Endothelial cell of umbilical vein (primary cell): Measurements from ENCODE around the gene COL5A1. TPM values are rescaled to one million over a fixed set of nuclear protein-coding genes. Genes with fewer than 3 reads are reported as not detected.

Experiments used
- BruUV-seq: library from RNA; stranded (reverse); fragments of 400-500 nt; replicated peaks from 2 replicates; lab custom pipeline; 2021; lab: Mats Ljungman, UMichigan
- CTCF ChIA-PET: fragments of 300-600, 350-600 bp; sonication (Branson Sonifier 250); formaldehyde crosslinking; loops from one replicate; lab custom pipeline; 2021; ENCODE audit warnings: antibody characterized with exemption, inconsistent platforms; lab: Charles Lee
- POLR2A ChIA-PET: fragments of 300-600, 350-600 bp; sonication (Branson Sonifier 250); formaldehyde crosslinking; loops from one replicate; lab custom pipeline; 2021; ENCODE audit warnings: antibody characterized with exemption, inconsistent platforms; lab: Charles Lee
- DNase-seq: peaks from one replicate; pipeline ENCODE4 v3.0.0-alpha.2; 2011; ENCODE audit warnings: low read depth, low spot score
- FAIRE-seq: peaks from 2 replicates; lab custom pipeline; 2011; peaks lifted over from hg19 to GRCh38; lab: Jason Lieb, UNC
- H2AFZ ChIP-seq: 2 replicates; pipeline ENCODE4 v1.6.0; 2012; ENCODE audit warnings: low read depth, low read length, control low read depth, inconsistent platforms
- H3K27ac ChIP-seq: 2 replicates; pipeline ENCODE4 v1.5.1; 2011; ENCODE audit warnings: low read depth, mild to moderate bottlenecking, control low read depth, low read length, moderate library complexity; ENCODE audit not compliant: insufficient read depth
- H3K27me3 ChIP-seq, 2 experiments: 2 replicates each; pipeline versions ENCODE4 v1.6.0 to v1.6.1; 2011; ENCODE audit warnings: low read length in 2 of 2, mixed read lengths in 1 of 2; ENCODE audit not compliant: control insufficient read depth in 2 of 2, insufficient read depth in 2 of 2
- H3K36me3 ChIP-seq, 2 experiments: 2 replicates in 1 of 2; 3 replicates in 1 of 2; pipeline ENCODE4 v1.5.1; 2011; ENCODE audit warnings: low read length in 2 of 2, mild to moderate bottlenecking in 1 of 2, moderate library complexity in 1 of 2; ENCODE audit not compliant: control insufficient read depth in 2 of 2, insufficient read depth in 2 of 2; ENCODE audit errors: extremely low read depth in 1 of 2
- H3K4me1 ChIP-seq: 3 replicates; pipeline ENCODE4 v1.5.1; 2011; ENCODE audit warnings: mild to moderate bottlenecking, low read length; ENCODE audit not compliant: control insufficient read depth, insufficient read depth; ENCODE audit errors: extremely low read depth
- H3K4me2 ChIP-seq: 2 replicates; pipeline ENCODE4 v1.6.1; 2011; ENCODE audit warnings: low read length, control low read depth, mixed read lengths; ENCODE audit not compliant: insufficient read depth
- H3K4me3 ChIP-seq, 3 experiments: fragments of 200-600 bp in 1 of 3; sonication (generic), shearing (Covaris generic) in 1 of 3; replicated peaks in 1 of 3; 2 replicates each; pipeline ENCODE4 v1.5.1; 2011 to 2016; ENCODE audit warnings: control low read depth in 3 of 3, low read length in 3 of 3, mild to moderate bottlenecking in 2 of 3, inconsistent platforms in 1 of 3, low read depth in 1 of 3, moderate library complexity in 1 of 3; ENCODE audit not compliant: insufficient read depth in 1 of 3
- H3K79me2 ChIP-seq: 2 replicates; pipeline ENCODE4 v1.6.0; 2012; ENCODE audit warnings: low read length, inconsistent platforms; ENCODE audit not compliant: control insufficient read depth, insufficient read depth
- H3K9ac ChIP-seq: replicated peaks from 2 replicates; pipeline ENCODE3; 2011; ENCODE audit warnings: low read length, control low read depth; ENCODE audit not compliant: insufficient read depth; ENCODE audit errors: extremely low read depth
- H3K9me1 ChIP-seq: replicated peaks from 3 replicates; pipeline ENCODE4 v1.6.0; 2011; ENCODE audit warnings: mild to moderate bottlenecking, low read length; ENCODE audit not compliant: control insufficient read depth, insufficient read depth; ENCODE audit errors: extremely low read depth
- H3K9me3 ChIP-seq: replicated peaks from 2 replicates; pipeline ENCODE4 v1.5.1; 2012; ENCODE audit warnings: low read length, inconsistent platforms; ENCODE audit not compliant: control insufficient read depth, insufficient read depth
- H4K20me1 ChIP-seq: replicated peaks from 2 replicates; pipeline ENCODE3; 2011; ENCODE audit warnings: mild to moderate bottlenecking, low read length; ENCODE audit not compliant: control insufficient read depth, insufficient read depth; ENCODE audit errors: extremely low read depth
- CTCF ChIP-seq, 2 donors: IDR thresholded peaks; 1 replicate in 1 of 2; 2 replicates in 1 of 2; pipeline ENCODE4 v1.5.1; 2011; ENCODE audit warnings: low read length in 2 of 2, mild to moderate bottlenecking in 2 of 2, moderate library complexity in 2 of 2, control low read depth in 1 of 2, inconsistent platforms in 1 of 2, low read depth in 1 of 2; ENCODE audit not compliant: insufficient read depth in 1 of 2; ENCODE audit errors: extremely low read depth in 1 of 2
- EZH2 ChIP-seq: IDR thresholded peaks from 2 replicates; pipeline ENCODE4 v1.6.1; 2012; ENCODE audit warnings: borderline replicate concordance, low read depth, mild to moderate bottlenecking, moderate library complexity, low read length, inconsistent platforms; ENCODE audit not compliant: severe bottlenecking
- FOS ChIP-seq: IDR thresholded peaks from 2 replicates; pipeline ENCODE4 v1.6.1; 2011; ENCODE audit warnings: mild to moderate bottlenecking, low read length, moderate library complexity, borderline replicate concordance; ENCODE audit not compliant: insufficient read depth
- GATA2 ChIP-seq: IDR thresholded peaks from 2 replicates; pipeline ENCODE4 v1.7.0; 2011; ENCODE audit warnings: low read depth, mild to moderate bottlenecking, moderate library complexity, mixed read lengths, low read length; ENCODE audit not compliant: insufficient read length, insufficient read depth
- JUN ChIP-seq: IDR thresholded peaks from 2 replicates; pipeline ENCODE4 v1.6.1; 2011; ENCODE audit warnings: borderline replicate concordance, low read depth; ENCODE audit not compliant: insufficient read length, insufficient read depth
- MAX ChIP-seq: IDR thresholded peaks from 2 replicates; pipeline ENCODE4 v1.6.1; 2011; ENCODE audit not compliant: insufficient read depth, insufficient read length
- MYC ChIP-seq: IDR thresholded peaks from one replicate; pipeline ENCODE4 v1.6.1; 2011; ENCODE audit warnings: mild to moderate bottlenecking, low read depth, low read length
- POLR2A ChIP-seq: IDR thresholded peaks from 2 replicates; pipeline ENCODE4 v1.6.1; 2012; ENCODE audit warnings: low read depth, mild to moderate bottlenecking, control low read depth, low read length
- POLR2AphosphoS5 ChIP-seq: IDR thresholded peaks from 2 replicates; pipeline ENCODE4 v1.6.1; 2012; ENCODE audit warnings: low read depth, mild to moderate bottlenecking, control low read depth, low read length, moderate library complexity; ENCODE audit not compliant: insufficient read depth
- dilution Hi-C: fragments of 300-500 bp; cut with MboI; formaldehyde crosslinking; loops from one replicate; pipeline ENCODE4 v1.15.0; 2019; ENCODE audit warnings: low sequenced_read_pairs; ENCODE audit not compliant: extremely low pct_ligation_motif_present
- intact Hi-C: fragments of 100-400 bp; cut with micrococcal nuclease; formaldehyde crosslinking; loops from one replicate; pipeline ENCODE4 v1.10.0; 2022
- polyA plus RNA-seq, 4 experiments: library from polyadenylated mRNA; depleted of rRNA in 3 of 4; stranded (reverse) in 3 of 4; unstranded in 1 of 4; fragments of >200 nt; gene quantifications; 2 replicates each; pipeline versions ENCODE4 v1.2.1 to v1.2.3, GENCODE V29; 2011 to 2012; ENCODE audit warnings: missing spikeins in 1 of 4
- total RNA-seq: library from RNA; stranded (reverse); gene quantifications from 2 replicates; pipeline ENCODE4 v1.2.3, GENCODE V29; 2021

Gene COL5A1
- total and polyA plus RNA-seq, 2 donors (not counting 3 experiments of a cell fraction or from before 2014, with no cell fraction given) = 97.4 to 175 TPM

- dilution Hi-C loops = no loop called here
- H3K27me3 ChIP-seq = no peaks in the 10 kb centered on the region
- BruUV-seq = no TSS peak
Observed at GRCh38 chr9:134595014-134595413, 46.6 kb upstream of the COL5A1 start.

More at GRCh38 chr9:134595014-134595413, 46.6 kb upstream of the COL5A1 start:
- Histone ChIP-seq H3K9me1 (no peaks in the 10 kb centered on the region), H3K4me1 (no peaks in the 10 kb centered on the region), H3K9me3 (no peaks in the 10 kb centered on the region), H3K9ac (no peak overlapping the region), H4K20me1 (no peaks in the 10 kb centered on the region), H3K4me2 (no peak overlapping the region), H3K4me3 (no peak overlapping the region), H3K79me2 (no peaks in the 10 kb centered on the region), H3K27ac (no peak overlapping the region), H2AFZ (no peak overlapping the region), H3K36me3 (no peaks in the 10 kb centered on the region)
- intact Hi-C loops = no loop called here
- TF ChIP-seq EZH2 (no peak), MAX (no peak), MYC (no peak), FOS (no peak), CTCF (IDR thresholded peaks at IDR 0.05; ENCODE audit: extremely low read depth in 1 of 2, insufficient read depth in 1 of 2, low read depth in 1 of 2, low read length in 2 of 2) (no peak), POLR2AphosphoS5 (no peak), POLR2A (no peak), JUN (no peak), GATA2 (no peak)
- ChIA-PET POLR2A (no interaction called here), CTCF (no interaction called here)
- no peak for DNase-seq
- FAIRE-seq = no peak
